GM03348 (cell line): ENCODE data around the gene COPS3.

Experiments
- DNase-seq: peaks from one replicate; pipeline ENCODE4 v3.0.0; 2012; ENCODE audit warnings: low spot score

The COPS3 gene

GRCh38 chr17:17216236-17216635, 64.8 kb downstream of the COPS3 start:
- DNase-seq = no peak

- no peak for DNase-seq
Measured at GRCh38 chr17:17215575-17215974, 65.5 kb downstream of the COPS3 start.

- DNase-seq = no peak
Measured at GRCh38 chr17:17214646-17215436, 66.2 kb downstream of the COPS3 start.

- DNase-seq = no peak
Measured at GRCh38 chr17:17213775-17214174, 67.3 kb downstream of the COPS3 start.

GRCh38 chr17:17207998-17208397, 73.0 kb downstream of the COPS3 start:
- no peak for DNase-seq

GRCh38 chr17:17206913-17207335, 74.1 kb downstream of the COPS3 start:
- DNase-seq = no peak

- peak; percentile 84 for DNase-seq
Measured at GRCh38 chr17:17206124-17206912, 74.7 kb downstream of the COPS3 start, which contains the start of gene PLD6. TSS of gene PLD6 (minus strand) at chr17:17206333. CDS start at chr17:17206286, 47 bp downstream.

- DNase-seq = peak; percentile 87
Measured at GRCh38 chr17:17205368-17206123, 75.5 kb downstream of the COPS3 start.

GRCh38 chr17:17204635-17205231, 76.3 kb downstream of the COPS3 start:
- DNase-seq = no peak

- no peak for DNase-seq
Measured at GRCh38 chr17:17204041-17204591, 76.9 kb downstream of the COPS3 start.

- no peak for DNase-seq
Measured at GRCh38 chr17:17203173-17203730, 77.8 kb downstream of the COPS3 start.

GRCh38 chr17:17201907-17202306, 79.1 kb downstream of the COPS3 start:
- no peak for DNase-seq

GRCh38 chr17:17201271-17201670, 79.8 kb downstream of the COPS3 start:
- DNase-seq = no peak

GRCh38 chr17:17200831-17201230, 80.2 kb downstream of the COPS3 start:
- DNase-seq = no peak

- DNase-seq = no peak
Measured at GRCh38 chr17:17200311-17200710, 80.7 kb downstream of the COPS3 start.

GRCh38 chr17:17198281-17198680, 82.8 kb downstream of the COPS3 start:
- DNase-seq = no peak

- no peak for DNase-seq
Measured at GRCh38 chr17:17196776-17197175, 84.3 kb downstream of the COPS3 start.
